Lower lobe of right lung (tissue), 2 donors: ENCODE results near the gene ZNF516. TPM values are rescaled to one million over a fixed set of nuclear protein-coding genes. Genes with fewer than 3 reads are reported as not detected.

Experiments used
- ATAC-seq, 2 donors: fragments of 200-7000 bp; cut with Tn5 transposase; one replicate each; pipeline ENCODE4 v1.9.1; 2020 to 2022; ENCODE audit warnings: mild to moderate bottlenecking in 2 of 2, moderate library complexity in 2 of 2
- DNase-seq: peaks from one replicate; pipeline ENCODE4 v3.0.0-alpha.2; 2020
- H3K27ac ChIP-seq: fragments of 200-600 bp; one replicate; pipeline ENCODE4 v1.8.0; 2022
- H3K27me3 ChIP-seq: fragments of 200-600 bp; one replicate; pipeline ENCODE4 v1.8.0; 2022; ENCODE audit warnings: low read depth
- H3K36me3 ChIP-seq: fragments of 200-600 bp; one replicate; pipeline ENCODE4 v1.8.0; 2022; ENCODE audit warnings: mild to moderate bottlenecking
- H3K4me1 ChIP-seq: fragments of 200-600 bp; one replicate; pipeline ENCODE4 v1.8.0; 2022
- H3K4me3 ChIP-seq: fragments of 200-600 bp; one replicate; pipeline ENCODE4 v1.8.0; 2022; ENCODE audit warnings: mild to moderate bottlenecking
- H3K9me3 ChIP-seq: fragments of 200-600 bp; one replicate; pipeline ENCODE4 v1.8.0; 2022
- CTCF ChIP-seq: fragments of 200-600 bp; IDR thresholded peaks from one replicate; pipeline ENCODE4 v1.8.0; 2022; ENCODE audit warnings: antibody characterized with exemption, mild to moderate bottlenecking
- intact Hi-C: fragments of 100-400 bp; cut with DNase I; formaldehyde crosslinking; loops from one replicate; pipeline ENCODE4 v1.11.0; 2022
- total RNA-seq: library from RNA; stranded (reverse); fragmentation: NEBNext Ultra II Directional; extraction: Animal tissue kit (Norgen Biotek cat#: 25700); gene quantifications from one replicate; pipeline ENCODE4 v1.2.1, GENCODE V29; 2021
- donor health status: DM: no; HTN: yes; CAD: no; lungs with severe emphysema.

The ZNF516 gene
- total RNA-seq, 1 donor from 2014 or later: 28.8 TPM

GRCh38 chr18:76365561-76365960, 129.5 kb downstream of the ZNF516 start:
- no peak for TF ChIP-seq CTCF
- intact Hi-C loops: no loop called here
- no peaks in the 10 kb centered on the region for H3K4me1 ChIP-seq
- H3K36me3 ChIP-seq: peaks cover 37% of the 10 kb centered on the region
- ATAC-seq: no peak
- no peaks in the 10 kb centered on the region for H3K27me3 ChIP-seq
- no peaks in the 10 kb centered on the region for H3K9me3 ChIP-seq
- no peak for DNase-seq
- H3K4me3 ChIP-seq: no peak overlapping the region
- no peak overlapping the region for H3K27ac ChIP-seq

- Histone ChIP-seq H3K9me3 (no peaks in the 10 kb centered on the region), H3K27ac (no peak overlapping the region), H3K27me3 (no peaks in the 10 kb centered on the region), H3K36me3 (peaks cover 35% of the 10 kb centered on the region), H3K4me3 (no peak overlapping the region), H3K4me1 (no peaks in the 10 kb centered on the region)
- ATAC-seq (no peak), DNase-seq (no peak)
- intact Hi-C loops: no loop called here
- TF ChIP-seq CTCF: no peak
Measured at GRCh38 chr18:76364282-76365259, 130.5 kb downstream of the ZNF516 start.

- H3K27ac ChIP-seq: no peak overlapping the region
- H3K27me3 ChIP-seq: no peaks in the 10 kb centered on the region
- DNase-seq: no peak
- H3K36me3 ChIP-seq: peaks cover 38% of the 10 kb centered on the region
- H3K4me1 ChIP-seq: no peaks in the 10 kb centered on the region
- no peak for ATAC-seq
- H3K4me3 ChIP-seq: no peak overlapping the region
- H3K9me3 ChIP-seq: no peaks in the 10 kb centered on the region
- intact Hi-C loops: no loop called here
- no peak for TF ChIP-seq CTCF
Measured at GRCh38 chr18:76363436-76364120, 131.5 kb downstream of the ZNF516 start.

- TF ChIP-seq CTCF: no peak
- DNase-seq: no peak
- no peak overlapping the region for H3K27ac ChIP-seq
- H3K4me1 ChIP-seq: no peaks in the 10 kb centered on the region
- ATAC-seq: no peak
- no peaks in the 10 kb centered on the region for H3K9me3 ChIP-seq
- intact Hi-C loops: no loop called here
- H3K27me3 ChIP-seq: no peaks in the 10 kb centered on the region
- H3K36me3 ChIP-seq: peaks cover 47% of the 10 kb centered on the region
- H3K4me3 ChIP-seq: no peak overlapping the region
Measured at GRCh38 chr18:76362676-76363075, 132.4 kb downstream of the ZNF516 start.

GRCh38 chr18:76361219-76361618, 133.8 kb downstream of the ZNF516 start:
- Histone ChIP-seq H3K27ac (no peak overlapping the region), H3K4me1 (no peaks in the 10 kb centered on the region), H3K9me3 (no peaks in the 10 kb centered on the region), H3K27me3 (no peaks in the 10 kb centered on the region), H3K4me3 (no peak overlapping the region), H3K36me3 (peaks cover 60% of the 10 kb centered on the region)
- intact Hi-C loops: no loop called here
- ATAC-seq (no peak), DNase-seq (no peak)
- TF ChIP-seq CTCF: no peak
